Stimulated activated CD4-positive, alpha-beta T cell treated with anti-CD3 and anti-CD28 coated beads, TNF-alpha, amount 100 ng/mL, for 48 hours (primary cell): ENCODE measurements around the gene VANGL2.

Experiments
- DNase-seq, 3 donors: peaks; one replicate each; pipeline ENCODE4 v3.0.0-alpha.2; 2020; ENCODE audit warnings: low read depth in 3 of 3

Gene VANGL2

DNA sequence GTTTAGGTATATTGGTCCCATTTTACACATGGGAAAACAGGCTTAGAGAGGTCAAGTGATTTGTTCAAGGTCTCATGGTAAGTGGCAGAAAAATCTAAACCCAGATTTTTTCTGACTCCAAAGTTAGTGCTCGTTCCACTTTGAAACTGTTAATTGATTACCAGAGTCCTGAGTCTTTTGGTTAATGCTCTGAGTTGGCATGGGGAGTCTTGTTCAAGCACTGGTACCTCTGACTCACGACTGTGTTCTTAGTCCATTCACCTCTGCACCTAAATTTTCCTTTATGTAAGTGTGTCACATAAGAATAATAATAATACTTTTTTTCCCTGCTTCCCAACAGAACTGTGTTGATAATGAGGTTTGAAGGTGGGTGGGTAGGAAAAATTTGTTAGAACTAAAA lies 59.3 kb downstream of the VANGL2 start:
- no peak for DNase-seq

- no peak for DNase-seq
These were observed 59.9 kb downstream of the VANGL2 start for GRCh38 chr1:160460214-160460642.

- DNase-seq, result no peak
These were observed 60.4 kb downstream of the VANGL2 start for GRCh38 chr1:160460683-160461287.

DNA sequence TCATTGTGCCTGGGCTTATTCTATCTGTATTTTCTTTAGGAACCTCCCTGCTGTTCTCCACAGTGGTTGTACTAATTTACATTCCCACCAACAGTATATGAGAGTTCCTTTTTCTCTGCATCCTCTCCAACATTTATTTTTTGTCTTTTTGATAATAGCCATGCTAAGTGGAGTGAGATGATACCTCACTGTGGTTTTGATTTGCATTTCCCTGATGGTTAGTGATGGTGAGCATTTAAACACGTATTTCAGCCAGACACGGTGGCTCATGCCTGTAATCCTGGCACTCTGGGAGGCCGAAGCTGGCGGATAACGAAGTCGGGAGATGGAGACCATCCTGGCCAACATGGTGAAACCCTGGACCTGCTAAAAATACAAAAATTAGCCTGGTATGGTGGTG lies 64.8 kb downstream of the VANGL2 start:
- no peak for DNase-seq

DNA sequence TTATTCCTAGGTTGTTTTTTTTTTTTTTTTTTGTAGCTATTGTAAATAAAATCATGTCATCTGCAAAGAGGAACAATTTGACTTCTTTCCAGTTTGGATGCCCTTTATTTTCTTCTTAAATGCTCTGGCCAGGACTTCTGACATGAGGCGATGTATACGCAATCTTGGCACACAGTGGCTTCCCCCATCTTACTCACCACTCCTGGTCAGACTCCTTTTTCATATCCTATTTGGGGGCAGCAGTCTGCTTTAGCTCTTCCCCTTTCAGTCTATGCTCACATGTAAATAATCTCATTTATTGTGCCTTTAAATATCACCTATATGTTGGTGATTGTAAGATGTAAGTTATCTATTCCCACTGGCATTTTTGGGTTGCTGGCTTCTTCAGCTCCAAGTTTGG lies 66.6 kb downstream of the VANGL2 start:
- no peak for DNase-seq

DNA sequence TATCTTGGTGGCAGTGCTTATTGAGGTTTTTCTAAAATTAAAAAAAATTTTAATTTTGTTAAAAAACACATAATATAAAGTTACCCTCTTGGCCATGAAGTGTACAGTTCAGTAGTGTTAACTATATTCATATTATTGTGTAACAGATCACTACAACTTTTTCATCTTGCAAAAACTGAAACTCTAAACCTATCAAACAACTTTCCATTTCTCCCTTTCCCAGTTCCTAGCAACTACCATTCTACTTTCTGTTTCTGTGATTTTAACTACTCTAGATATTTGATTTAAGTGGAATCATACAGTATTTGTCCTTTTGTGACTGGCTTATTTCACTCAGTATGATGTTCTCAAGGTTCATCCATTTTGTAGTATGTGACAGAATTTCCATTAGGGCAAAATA lies 67.2 kb downstream of the VANGL2 start:
- DNase-seq, result no peak

DNA sequence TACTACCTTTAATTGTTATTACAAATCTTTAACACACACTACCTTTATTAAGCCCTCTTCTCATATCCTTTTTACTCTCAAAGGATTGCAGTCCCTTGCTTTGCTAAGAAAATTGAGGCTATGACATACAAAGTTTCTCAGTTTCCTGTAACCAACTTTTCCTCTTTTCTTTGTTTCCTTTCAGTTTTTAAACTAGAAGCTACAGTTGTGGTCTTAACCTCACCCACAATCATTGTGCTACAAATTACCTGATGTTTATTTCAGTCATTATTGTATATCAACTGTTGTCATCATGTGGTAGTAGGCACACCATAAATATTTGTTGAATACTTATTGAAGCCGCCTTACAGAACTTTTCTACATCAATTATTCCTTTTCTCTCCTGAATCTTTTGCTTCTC lies 70.9 kb downstream of the VANGL2 start:
- no peak for DNase-seq

DNA sequence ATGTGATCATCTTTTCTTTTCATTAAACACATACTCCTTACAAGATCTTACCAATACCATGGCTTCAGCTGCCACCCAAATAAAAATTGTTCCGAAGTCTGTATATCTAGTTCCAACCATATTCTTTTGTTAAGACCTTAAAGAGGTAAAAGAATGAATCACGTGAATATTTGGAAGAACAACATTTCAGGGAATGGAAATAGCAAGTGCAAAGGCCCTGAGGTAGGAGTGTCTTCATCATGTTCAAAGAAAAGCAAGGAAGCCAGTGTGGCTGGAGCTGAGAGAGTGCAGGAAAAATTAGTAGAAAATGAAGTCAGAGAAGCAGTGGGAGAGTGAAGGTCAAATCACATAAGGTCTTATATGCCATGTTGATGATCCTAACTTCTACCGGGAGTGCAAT lies 71.7 kb downstream of the VANGL2 start:
- DNase-seq, result no peak

DNA sequence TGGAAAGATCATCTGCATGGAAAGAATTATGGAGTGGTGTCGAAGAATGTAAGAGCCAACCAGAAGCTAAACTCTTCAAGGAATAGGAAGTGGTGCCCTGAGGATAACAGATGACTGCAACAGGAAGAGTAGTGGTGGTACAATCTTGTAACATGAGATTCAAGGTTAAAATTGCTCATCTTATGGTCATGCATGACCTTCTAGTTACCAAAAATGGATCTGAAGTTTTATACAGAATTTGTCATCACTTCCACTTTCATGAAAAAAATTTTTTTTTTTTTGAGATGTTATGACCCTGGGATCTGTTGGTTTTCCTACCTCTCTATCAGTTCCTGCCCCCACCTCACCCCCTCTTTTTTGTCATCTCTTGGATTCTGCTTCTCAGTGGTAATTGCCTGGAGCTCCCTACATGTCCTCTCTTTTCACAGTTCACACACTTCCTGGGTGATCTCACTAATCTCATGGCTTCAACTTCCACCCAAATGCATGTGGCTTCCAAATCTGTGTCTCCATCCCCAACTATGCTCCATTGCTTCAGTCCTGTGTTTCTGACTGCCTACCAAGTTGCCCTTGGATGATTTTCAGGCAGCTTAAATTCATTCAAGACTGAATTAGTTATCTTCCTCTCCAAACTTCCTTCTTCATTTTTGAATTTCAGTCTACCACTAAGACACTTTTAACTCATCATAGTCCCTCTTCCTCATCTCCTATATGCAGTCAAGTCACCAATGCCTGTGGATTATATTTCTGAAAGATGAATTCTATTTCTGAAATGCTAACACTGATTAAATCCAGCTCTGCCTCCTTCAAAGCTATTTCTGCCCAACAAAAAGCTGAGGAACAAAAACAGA lies 74.3 kb downstream of the VANGL2 start:
- no peak for DNase-seq
